GM23248 (cell line): Measurements from ENCODE around the gene PRKCA.

Experiments
- EZH2 ChIP-seq: fragments of 200-600 bp; sonication (generic); IDR thresholded peaks from 2 replicates; pipeline ENCODE4 v1.6.1; 2018; ENCODE audit warnings: antibody characterized with exemption, mild to moderate bottlenecking; ENCODE audit not compliant: insufficient read depth, poor library complexity, severe bottlenecking
- EZH2phosphoT487 ChIP-seq: fragments of 200-600 bp; sonication (generic); IDR thresholded peaks from 2 replicates; pipeline ENCODE4 v1.6.1; 2018; ENCODE audit warnings: antibody characterized with exemption, moderate library complexity, mild to moderate bottlenecking, low read depth; ENCODE audit not compliant: insufficient read depth

- TF ChIP-seq EZH2 (no peak), EZH2phosphoT487 (no peak)
Observed at GRCh38 chr17:66281661-66282369, 20.6 kb upstream of the PRKCA start.
